ENCODE results near the gene PIGU. TPM values are rescaled to one million over a fixed set of nuclear protein-coding genes. Genes with fewer than 3 reads are reported as not detected.

Gene PIGU
- total and polyA plus RNA-seq, 9 of the 15 experiments (the other 6 are each of a cell fraction or from before 2014, with no cell fraction given), result 6.5 to 100 (median 28.1) TPM

DNA sequence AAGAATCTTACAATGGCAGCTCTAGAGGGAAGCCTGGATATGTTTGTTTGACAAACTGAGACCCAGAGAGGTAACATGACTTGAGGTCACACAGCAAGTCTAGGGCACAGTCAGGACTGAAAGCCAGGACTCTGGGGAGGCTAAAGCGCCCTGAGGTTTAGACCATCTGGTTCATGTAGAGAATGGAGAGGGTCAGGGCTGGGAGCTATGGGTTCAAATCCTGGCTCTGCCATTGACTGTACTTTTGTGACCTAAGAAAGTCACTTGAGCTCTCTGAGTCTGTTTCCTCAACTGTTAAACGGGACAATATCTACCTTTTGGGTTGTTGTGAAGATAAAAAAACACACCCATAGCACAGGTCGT, 26.1 kb upstream of the PIGU start:
- no peaks in the 10 kb centered on the region for H3K79me2 ChIP-seq (ENCODE audit: control insufficient read depth, insufficient read depth, low read length)
- FAIRE-seq (no peak), DNase-seq (ENCODE audit: extremely low read depth in 1 of 4, low spot score in 3 of 4) (no peak), ATAC-seq (no peak)
- WGBS (ENCODE audit: insufficient coverage, low coverage, missing lambda C conversion rate), result 23% methylated on average over 3 of the region's 3 CpGs
- no peaks in the 10 kb centered on the region for H3K9me3 ChIP-seq (replicated peaks; ENCODE audit: control insufficient read depth, insufficient read depth, low read depth, low read length)
- in situ Hi-C loops (cut with MboI), result loop anchor here (10.0 kb wide), 2 partner anchors 168 to 388 kb away; no protein-coding TSS in a partner anchor
- H2AFZ ChIP-seq (ENCODE audit: low read depth, low read length), result no peak overlapping the region
- POLR2A ChIA-PET, result interaction anchor here (0.6 to 1.8 kb wide), 4 partner anchors 10 to 53 kb away, joined by 3 to 14 read pairs (median 5); no protein-coding TSS in a partner anchor
- intact Hi-C loops (cut with micrococcal nuclease), result no loop called here
- no TSS peak for BruUV-seq (replicated peaks)
- no peaks in the 10 kb centered on the region for H3K36me3 ChIP-seq (ENCODE audit: control insufficient read depth, insufficient read depth, low read length)
- peak overlapping the region; percentile 92; the same call in 1 of the 2 replicates for H3K4me3 ChIP-seq
- H4K20me1 ChIP-seq (replicated peaks; ENCODE audit: control insufficient read depth, insufficient read depth, low read length), result no peaks in the 10 kb centered on the region
- no peaks in the 10 kb centered on the region for H3K27me3 ChIP-seq (ENCODE audit: control insufficient read depth in 2 of 2, insufficient read depth in 2 of 2, low read length in 2 of 2)
- TF ChIP-seq BRCA1 (IDR thresholded peaks at IDR 0.05) (no peak), BRCA1 (CRISPR knock-in tag; IDR thresholded peaks at IDR 0.05) (no peak), ZSCAN29 (IDR thresholded peaks at IDR 0.05) (no peak), NR2C1 (IDR thresholded peaks at IDR 0.05) (no peak), NR2C1 (tag; IDR thresholded peaks at IDR 0.05) (no peak), ZNF584 (CRISPR knock-in tag; IDR thresholded peaks at IDR 0.05; ENCODE audit: low read depth) (no peak), FOXA3 (CRISPR knock-in tag; conservative IDR thresholded peaks at IDR 0.05 in 1 of 2, IDR thresholded peaks at IDR 0.05 in 1 of 2) (no peak), ZNF780A (CRISPR knock-in tag; IDR thresholded peaks at IDR 0.05) (no peak), MTA3 (IDR thresholded peaks at IDR 0.05; ENCODE audit: borderline replicate concordance) (no peak)
- TF ChIP-seq, protein P1, sequence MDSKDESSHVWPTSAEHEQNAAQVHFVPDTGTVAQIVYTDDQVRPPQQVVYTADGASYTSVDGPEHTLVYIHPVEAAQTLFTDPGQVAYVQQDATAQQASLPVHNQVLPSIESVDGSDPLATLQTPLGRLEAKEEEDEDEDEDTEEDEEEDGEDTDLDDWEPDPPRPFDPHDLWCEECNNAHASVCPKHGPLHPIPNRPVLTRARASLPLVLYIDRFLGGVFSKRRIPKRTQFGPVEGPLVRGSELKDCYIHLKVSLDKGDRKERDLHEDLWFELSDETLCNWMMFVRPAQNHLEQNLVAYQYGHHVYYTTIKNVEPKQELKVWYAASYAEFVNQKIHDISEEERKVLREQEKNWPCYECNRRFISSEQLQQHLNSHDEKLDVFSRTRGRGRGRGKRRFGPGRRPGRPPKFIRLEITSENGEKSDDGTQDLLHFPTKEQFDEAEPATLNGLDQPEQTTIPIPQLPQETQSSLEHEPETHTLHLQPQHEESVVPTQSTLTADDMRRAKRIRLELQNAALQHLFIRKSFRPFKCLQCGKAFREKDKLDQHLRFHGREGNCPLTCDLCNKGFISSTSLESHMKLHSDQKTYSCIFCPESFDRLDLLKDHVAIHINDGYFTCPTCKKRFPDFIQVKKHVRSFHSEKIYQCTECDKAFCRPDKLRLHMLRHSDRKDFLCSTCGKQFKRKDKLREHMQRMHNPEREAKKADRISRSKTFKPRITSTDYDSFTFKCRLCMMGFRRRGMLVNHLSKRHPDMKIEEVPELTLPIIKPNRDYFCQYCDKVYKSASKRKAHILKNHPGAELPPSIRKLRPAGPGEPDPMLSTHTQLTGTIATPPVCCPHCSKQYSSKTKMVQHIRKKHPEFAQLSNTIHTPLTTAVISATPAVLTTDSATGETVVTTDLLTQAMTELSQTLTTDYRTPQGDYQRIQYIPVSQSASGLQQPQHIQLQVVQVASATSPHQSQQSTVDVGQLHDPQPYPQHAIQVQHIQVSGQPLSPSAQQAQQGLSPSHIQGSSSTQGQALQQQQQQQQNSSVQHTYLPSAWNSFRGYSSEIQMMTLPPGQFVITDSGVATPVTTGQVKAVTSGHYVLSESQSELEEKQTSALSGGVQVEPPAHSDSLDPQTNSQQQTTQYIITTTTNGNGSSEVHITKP (IDR thresholded peaks at IDR 0.05; ENCODE audit: partially characterized antibody), result no peak
- TF ChIP-seq, protein P2, sequence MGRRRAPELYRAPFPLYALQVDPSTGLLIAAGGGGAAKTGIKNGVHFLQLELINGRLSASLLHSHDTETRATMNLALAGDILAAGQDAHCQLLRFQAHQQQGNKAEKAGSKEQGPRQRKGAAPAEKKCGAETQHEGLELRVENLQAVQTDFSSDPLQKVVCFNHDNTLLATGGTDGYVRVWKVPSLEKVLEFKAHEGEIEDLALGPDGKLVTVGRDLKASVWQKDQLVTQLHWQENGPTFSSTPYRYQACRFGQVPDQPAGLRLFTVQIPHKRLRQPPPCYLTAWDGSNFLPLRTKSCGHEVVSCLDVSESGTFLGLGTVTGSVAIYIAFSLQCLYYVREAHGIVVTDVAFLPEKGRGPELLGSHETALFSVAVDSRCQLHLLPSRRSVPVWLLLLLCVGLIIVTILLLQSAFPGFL (CRISPR knock-in tag; IDR thresholded peaks at IDR 0.05), result no peak
- peak overlapping the region; percentile 90 for H3K4me2 ChIP-seq (ENCODE audit: insufficient read depth, low read length)
- H3K27ac ChIP-seq (ENCODE audit: extremely low read depth, low read depth, low read length), result no peak overlapping the region
- H3K9me1 ChIP-seq (ENCODE audit: control insufficient read depth, insufficient read depth, low read length), result no peaks in the 10 kb centered on the region
- H3K9ac ChIP-seq (ENCODE audit: insufficient read depth in 1 of 2, low read depth in 2 of 2, low read length in 2 of 2), result peak overlapping the region in 1 of 2 experiments; percentile 60; a peak in 1 of 4 replicates
- CTCF ChIA-PET (ENCODE audit: low intra/inter-chr PET ratio), result interaction anchor here (0.7 kb wide), 1 partner anchor 391 kb away, joined by 4 read pairs; no protein-coding TSS in a partner anchor
- peaks cover 16 to 19% of the 10 kb centered on the region in 2 experiments for H3K4me1 ChIP-seq (replicated peaks in 1 of 2; ENCODE audit: control insufficient read depth in 2 of 2, insufficient read depth in 2 of 2, low read length in 2 of 2)

Data from K562 (cell line).